SK-N-SH treated with all-trans-retinoic acid at 6 μM for 48 hours (cell line): Measurements from ENCODE around the gene FCGBP.
"Not testable (repeated sequence)": the region's sequence is repeated elsewhere in the genome, so short reads cannot be mapped to it uniquely, and the experiment has no call there.

ENCODE experiments used
- ATAC-seq: fragments of 200-7000 bp; cut with Tn5 transposase; 3 replicates; pipeline ENCODE4 v1.9.1; 2020; ENCODE audit warnings: mild to moderate bottlenecking, moderate library complexity
- ARNTL ChIP-seq: fragments of 450-650 bp; formaldehyde crosslinking; IDR thresholded peaks from 2 replicates; pipeline ENCODE4 v1.5.0; 2020; ENCODE audit warnings: low read depth, mild to moderate bottlenecking, moderate library complexity, borderline replicate concordance
- BACH2 ChIP-seq: fragments of 250-450 bp; sonication (Bioruptor Pico); IDR thresholded peaks from 2 replicates; pipeline ENCODE4 v1.9.0; 2021; ENCODE audit warnings: mild to moderate bottlenecking, borderline replicate concordance
- CSDC2 ChIP-seq: fragments of 250-450 bp; sonication (Bioruptor Pico); IDR thresholded peaks from 2 replicates; pipeline ENCODE4 v1.5.0; 2020; ENCODE audit warnings: mild to moderate bottlenecking, moderate library complexity
- ESRRG ChIP-seq: fragments of 250-450 bp; sonication (Bioruptor Pico); IDR thresholded peaks from 2 replicates; pipeline ENCODE4 v1.6.1; 2021; ENCODE audit warnings: mild to moderate bottlenecking
- GLIS3 ChIP-seq: fragments of 250-450 bp; sonication (Bioruptor Pico); IDR thresholded peaks from 2 replicates; pipeline ENCODE4 v1.5.0; 2020; ENCODE audit warnings: mild to moderate bottlenecking, moderate library complexity
- OSR1 ChIP-seq: fragments of 250-450 bp; sonication (Bioruptor Pico); IDR thresholded peaks from 2 replicates; pipeline ENCODE4 v1.8.0; 2022; ENCODE audit warnings: moderate library complexity, mild to moderate bottlenecking, inconsistent platforms
- PPARA ChIP-seq: fragments of 250-450 bp; sonication (Bioruptor Pico); IDR thresholded peaks from 2 replicates; pipeline ENCODE4 v1.5.0; 2020; ENCODE audit warnings: mild to moderate bottlenecking, borderline replicate concordance
- RARB ChIP-seq: fragments of 250-450 bp; sonication (Bioruptor Pico); IDR thresholded peaks from 2 replicates; pipeline ENCODE4 v1.8.0; 2021; ENCODE audit warnings: mild to moderate bottlenecking, moderate library complexity
- SNAI2 ChIP-seq: fragments of 250-450 bp; sonication (Bioruptor Pico); IDR thresholded peaks from 2 replicates; pipeline ENCODE4 v1.5.0; 2020; ENCODE audit warnings: mild to moderate bottlenecking, moderate library complexity
- TCF4 ChIP-seq: fragments of 250-450 bp; sonication (Bioruptor Pico); IDR thresholded peaks from 2 replicates; pipeline ENCODE4 v1.8.0; 2021; ENCODE audit warnings: mild to moderate bottlenecking, moderate library complexity, borderline replicate concordance
- TOX ChIP-seq: fragments of 250-450 bp; sonication (Bioruptor Pico); IDR thresholded peaks from 2 replicates; pipeline ENCODE4 v1.8.0; 2021; ENCODE audit warnings: mild to moderate bottlenecking, moderate library complexity, borderline replicate concordance
- TSHZ2 ChIP-seq: fragments of 250-450 bp; sonication (Bioruptor Pico); IDR thresholded peaks from 2 replicates; pipeline ENCODE4 v1.5.0; 2020; ENCODE audit warnings: mild to moderate bottlenecking, moderate library complexity
- ZC3H10 ChIP-seq: fragments of 250-450 bp; sonication (Bioruptor Pico); IDR thresholded peaks from 2 replicates; pipeline ENCODE4 v1.5.1; 2021; ENCODE audit warnings: mild to moderate bottlenecking, moderate library complexity
- ZFP30 ChIP-seq: fragments of 450-650 bp; formaldehyde crosslinking; IDR thresholded peaks from 2 replicates; pipeline ENCODE4 v1.5.0; 2022; ENCODE audit warnings: mild to moderate bottlenecking, moderate library complexity
- ZNF565 ChIP-seq: fragments of 450-650 bp; formaldehyde crosslinking; conservative IDR thresholded peaks from 2 replicates; pipeline ENCODE4 v1.5.0; 2020; ENCODE audit warnings: low read depth, mild to moderate bottlenecking, moderate library complexity
- ZNF8 ChIP-seq: fragments of 450-650 bp; formaldehyde crosslinking; IDR thresholded peaks from 2 replicates; pipeline ENCODE4 v1.5.0; 2020; ENCODE audit warnings: mild to moderate bottlenecking, moderate library complexity
- TF ChIP-seq, protein P1 (sequence below): fragments of 250-450 bp; sonication (Bioruptor Pico); IDR thresholded peaks from 2 replicates; pipeline ENCODE4 v1.5.1; 2021; ENCODE audit warnings: mild to moderate bottlenecking, moderate library complexity

The FCGBP gene

GRCh38 chr19:39906820-39907611 lies 27.4 kb downstream of the FCGBP start:
- ATAC-seq, result no peak
- TF ChIP-seq ESRRG (CRISPR knock-in tag), result no peak
- no peak for TF ChIP-seq SNAI2 (CRISPR knock-in tag)
- TF ChIP-seq TCF4 (CRISPR knock-in tag), result no peak
- no peak for TF ChIP-seq PPARA
- no peak for TF ChIP-seq CSDC2
- TF ChIP-seq ARNTL, result no peak

- TF ChIP-seq GLIS3 (CRISPR knock-in tag), result no peak
- no peak for TF ChIP-seq ZNF565 (CRISPR knock-in tag)
- no peak for TF ChIP-seq PPARA
- TF ChIP-seq CSDC2, result no peak
- TF ChIP-seq BACH2 (CRISPR knock-in tag), result no peak
- TF ChIP-seq, protein P1, sequence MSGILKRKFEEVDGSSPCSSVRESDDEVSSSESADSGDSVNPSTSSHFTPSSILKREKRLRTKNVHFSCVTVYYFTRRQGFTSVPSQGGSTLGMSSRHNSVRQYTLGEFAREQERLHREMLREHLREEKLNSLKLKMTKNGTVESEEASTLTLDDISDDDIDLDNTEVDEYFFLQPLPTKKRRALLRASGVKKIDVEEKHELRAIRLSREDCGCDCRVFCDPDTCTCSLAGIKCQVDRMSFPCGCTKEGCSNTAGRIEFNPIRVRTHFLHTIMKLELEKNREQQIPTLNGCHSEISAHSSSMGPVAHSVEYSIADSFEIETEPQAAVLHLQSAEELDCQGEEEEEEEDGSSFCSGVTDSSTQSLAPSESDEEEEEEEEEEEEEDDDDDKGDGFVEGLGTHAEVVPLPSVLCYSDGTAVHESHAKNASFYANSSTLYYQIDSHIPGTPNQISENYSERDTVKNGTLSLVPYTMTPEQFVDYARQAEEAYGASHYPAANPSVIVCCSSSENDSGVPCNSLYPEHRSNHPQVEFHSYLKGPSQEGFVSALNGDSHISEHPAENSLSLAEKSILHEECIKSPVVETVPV, result no peak
- TF ChIP-seq ARNTL, result no peak
- TF ChIP-seq RARB (CRISPR knock-in tag), result no peak
- TF ChIP-seq OSR1 (CRISPR knock-in tag), result no peak
- TF ChIP-seq TSHZ2 (CRISPR knock-in tag), result no peak
- TF ChIP-seq ZC3H10, result no peak
- TF ChIP-seq TOX, result no peak
- no peak for TF ChIP-seq ZNF8 (CRISPR knock-in tag)
- TF ChIP-seq ZFP30 (CRISPR knock-in tag), result no peak
- TF ChIP-seq, all 23 proteins: peak for 0
- no peak for ATAC-seq
These were observed 28.2 kb downstream of the FCGBP start for GRCh38 chr19:39906283-39906682.

DNA sequence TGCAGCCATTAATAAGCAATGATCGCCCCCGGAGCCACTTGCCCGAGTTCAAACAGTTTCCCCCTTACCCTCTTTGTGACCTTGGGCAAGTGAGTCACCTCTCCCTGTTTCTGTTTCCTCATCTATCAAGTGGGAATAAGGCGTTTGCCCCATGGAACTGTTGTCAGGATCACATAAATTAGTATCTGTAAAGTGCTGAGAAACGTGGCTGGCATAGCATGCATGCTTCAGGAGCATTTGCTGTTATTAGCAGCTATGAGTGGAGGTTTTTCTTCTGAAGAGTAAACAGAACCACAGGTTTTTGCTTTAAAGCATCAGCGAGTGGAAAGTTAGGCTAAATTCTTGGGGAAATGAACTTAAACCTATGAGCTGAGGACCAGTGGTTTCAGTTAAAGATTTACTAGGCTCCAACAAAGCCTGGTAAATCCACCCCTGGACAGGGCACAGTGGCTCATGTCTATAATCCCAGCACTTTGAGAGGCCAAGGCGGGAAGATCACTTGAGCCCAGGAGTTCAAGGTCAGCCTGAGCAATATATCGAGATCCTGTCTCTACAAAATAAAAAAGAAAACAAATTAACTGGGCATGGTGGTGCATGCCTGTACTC lies 30.8 kb downstream of the FCGBP start:
- ATAC-seq, result not testable (repeated sequence)

DNA sequence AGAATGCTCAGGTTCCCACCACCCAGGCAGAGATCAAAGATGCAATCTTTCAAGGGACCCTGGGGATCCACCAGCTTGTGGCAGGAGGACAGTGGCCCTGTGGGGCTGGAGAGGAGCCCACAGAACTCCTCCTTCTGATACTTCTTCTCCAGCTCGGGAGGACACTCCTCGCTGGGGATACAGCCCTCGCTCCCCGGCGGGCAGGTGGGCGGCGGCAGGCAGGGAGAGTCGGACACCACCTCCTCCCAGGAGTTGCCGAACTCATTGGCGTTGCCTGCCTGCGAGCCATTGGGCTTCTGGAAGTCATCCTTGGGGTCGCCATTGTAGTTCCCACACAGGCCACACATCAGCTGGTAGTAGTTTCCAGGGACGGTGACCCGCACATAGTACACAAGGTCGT lies 32.1 kb downstream of the FCGBP start:
- not testable (repeated sequence) for ATAC-seq

DNA sequence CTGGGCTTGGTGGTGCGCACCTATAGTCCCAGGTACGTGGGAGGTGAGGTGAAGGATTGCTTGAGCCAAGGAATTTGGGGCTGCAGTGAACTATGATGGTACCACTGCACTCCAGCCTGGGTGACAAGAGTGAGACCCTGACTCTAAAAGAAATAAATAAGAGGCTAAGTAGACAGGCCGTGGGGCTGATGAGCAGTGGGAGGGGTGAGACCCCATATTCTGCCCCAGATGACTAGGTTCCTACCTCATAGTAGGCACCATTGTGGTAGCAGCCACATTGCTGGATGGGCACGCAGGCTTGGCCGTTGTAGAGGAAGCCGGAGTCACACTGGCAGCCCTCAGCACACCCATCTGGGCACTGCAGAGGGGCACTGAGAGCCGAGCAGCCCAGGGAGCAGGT lies 32.8 kb downstream of the FCGBP start:
- not testable (repeated sequence) for ATAC-seq

DNA sequence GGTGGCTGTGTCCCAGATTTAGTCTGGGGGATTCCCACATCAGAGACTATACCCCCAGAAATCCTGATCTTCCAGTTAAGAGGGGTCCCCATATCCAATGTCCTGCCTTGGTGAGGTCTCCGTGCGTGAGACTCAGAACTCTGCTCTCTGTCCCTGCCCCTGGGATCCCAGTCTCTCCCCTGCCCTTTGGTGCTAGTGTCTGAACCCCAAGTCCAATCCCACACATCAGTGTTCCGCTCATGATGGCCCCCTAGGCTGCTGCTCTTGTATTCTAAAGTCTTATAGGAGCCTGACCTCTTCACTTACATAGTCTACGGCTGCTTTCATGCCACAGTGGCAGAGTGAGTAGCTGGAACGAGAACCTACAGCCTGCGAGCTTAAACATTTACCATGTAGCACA lies 35.6 kb downstream of the FCGBP start:
- not testable (repeated sequence) for ATAC-seq

- ATAC-seq, result peak; percentile 66
These were observed 36.8 kb downstream of the FCGBP start for GRCh38 chr19:39897511-39898245.

- ATAC-seq, result not testable (repeated sequence)
These were observed 39.3 kb downstream of the FCGBP start for GRCh38 chr19:39895096-39895495.

DNA sequence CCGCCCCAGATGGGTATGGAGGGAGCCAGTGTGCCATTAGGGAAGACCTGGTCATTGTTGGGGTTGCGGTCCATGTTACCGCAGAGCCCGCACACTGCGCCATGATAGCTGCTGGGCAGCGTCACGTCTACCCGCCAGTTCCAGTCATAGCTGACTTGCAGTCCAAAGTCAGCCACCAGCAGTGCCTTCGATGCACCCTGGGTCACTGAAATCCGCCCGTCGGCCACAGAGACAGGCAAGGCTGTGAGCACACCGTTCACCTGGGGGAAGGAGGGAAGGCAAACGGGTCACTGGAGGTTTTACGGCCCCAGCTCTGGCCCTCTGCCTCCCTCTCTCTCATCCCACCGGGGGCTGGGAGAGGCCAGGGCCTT lies 40.2 kb downstream of the FCGBP start:
- not testable (repeated sequence) for ATAC-seq

- not testable (repeated sequence) for ATAC-seq
These were observed 40.8 kb downstream of the FCGBP start for GRCh38 chr19:39893366-39894235.

DNA sequence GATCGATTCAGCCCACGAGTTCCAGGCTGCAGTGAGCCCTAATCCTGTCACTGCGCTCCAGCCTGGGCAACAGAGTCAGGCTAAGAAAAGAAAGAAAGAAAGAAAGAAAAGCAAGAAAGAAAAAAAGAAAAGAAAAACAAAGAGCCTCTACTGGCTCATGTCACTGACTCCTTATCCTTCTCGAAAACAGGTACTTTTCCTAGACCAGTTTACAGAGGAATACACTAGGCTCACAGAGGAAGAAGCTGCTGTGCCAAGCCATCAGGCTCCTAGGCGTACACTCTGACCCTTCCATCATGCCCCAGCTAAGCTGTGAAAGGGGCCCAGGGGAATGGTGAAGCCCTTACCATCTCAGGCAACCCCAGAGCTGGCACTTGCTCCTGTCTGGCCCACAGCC lies 41.9 kb downstream of the FCGBP start:
- not testable (repeated sequence) for ATAC-seq

DNA sequence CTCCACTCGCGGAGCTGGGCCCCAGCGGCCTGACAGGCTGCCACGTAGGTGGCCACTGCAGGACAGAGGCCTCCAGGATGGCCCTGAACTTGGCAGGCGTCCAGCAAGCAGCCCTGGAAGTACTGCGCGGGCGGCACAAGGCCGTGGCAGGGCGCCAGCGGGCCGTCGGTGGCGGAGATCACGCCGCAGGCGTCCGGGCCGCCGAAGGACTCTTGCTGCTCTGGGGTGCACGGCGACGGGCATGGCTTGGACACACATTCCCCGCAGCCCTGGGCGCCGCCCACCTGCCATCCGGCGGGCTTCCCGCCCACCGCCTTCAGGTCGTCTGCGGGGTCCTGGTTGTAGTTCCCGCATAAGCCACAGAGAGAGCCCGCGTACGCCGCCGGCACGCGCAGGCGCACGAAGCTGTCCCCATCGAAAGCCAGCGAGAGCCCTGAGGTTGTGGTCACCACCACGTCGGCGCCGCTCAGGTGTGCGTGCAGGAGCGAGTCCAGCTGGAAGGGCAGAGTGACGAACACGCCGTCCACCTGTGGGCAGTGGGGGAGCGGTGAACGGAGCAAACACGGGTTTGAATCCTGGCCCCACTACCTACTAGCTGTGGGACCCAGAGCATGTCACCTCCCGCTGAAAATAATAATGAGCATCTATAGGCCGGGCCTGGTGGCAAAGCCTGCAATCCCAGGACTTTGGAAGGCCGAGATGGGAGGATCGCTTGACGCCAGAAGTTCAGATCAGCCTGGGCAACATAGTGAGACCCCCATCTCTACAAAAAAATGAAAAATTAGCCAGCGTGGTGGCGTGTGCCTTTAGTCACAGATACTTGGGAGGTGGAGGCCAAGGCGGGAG lies 42.6 kb downstream of the FCGBP start:
- peak; percentile 69 for ATAC-seq
